Stimulated activated CD4-positive, alpha-beta T cell treated with anti-CD3 and anti-CD28 coated beads, Interleukin-1b, Interleukin-23, amount 100 ng/mL, for 48 hours (primary cell): ENCODE data around the gene IKBIP.
"Not testable (repeated sequence)": the region's sequence is repeated elsewhere in the genome, so short reads cannot be mapped to it uniquely, and the experiment has no call there.

Experiments
- DNase-seq: peaks from one replicate; pipeline ENCODE4 v3.0.0-alpha.2; 2020

Gene IKBIP

GRCh38 chr12:98635657-98636323, 8.8 kb downstream of the IKBIP start:
- no peak for DNase-seq

- DNase-seq = no peak
Observed at GRCh38 chr12:98618952-98619351, 25.6 kb downstream of the IKBIP start.

- DNase-seq = no peak
Observed at GRCh38 chr12:98612696-98613334, 31.8 kb downstream of the IKBIP start.

GRCh38 chr12:98610596-98610995, 34.0 kb downstream of the IKBIP start:
- no peak for DNase-seq

- DNase-seq = no peak
Observed at GRCh38 chr12:98606359-98606988, 38.1 kb downstream of the IKBIP start.

GRCh38 chr12:98601924-98602323, 42.7 kb downstream of the IKBIP start:
- no peak for DNase-seq

GRCh38 chr12:98597313-98597712, 47.3 kb downstream of the IKBIP start:
- DNase-seq = not testable (repeated sequence)

- DNase-seq = peak; percentile 26
Observed at GRCh38 chr12:98595243-98595988, 49.2 kb downstream of the IKBIP start.

GRCh38 chr12:98594050-98594835, 50.3 kb downstream of the IKBIP start:
- peak; percentile 28 for DNase-seq

GRCh38 chr12:98593351-98594049, 51.1 kb downstream of the IKBIP start, which contains the start of gene SLC25A3:
SLC25A3 (plus strand) TSS chr12:98593686; CDS start chr12:98593979, 293 bp downstream.
- DNase-seq = peak; percentile 94

- DNase-seq = no peak
Observed at GRCh38 chr12:98592825-98593322, 51.7 kb downstream of the IKBIP start.

- no peak for DNase-seq
Observed at GRCh38 chr12:98591209-98591608, 53.4 kb downstream of the IKBIP start.

GRCh38 chr12:98587084-98587483, 57.5 kb downstream of the IKBIP start:
- DNase-seq = no peak

- no peak for DNase-seq
Observed at GRCh38 chr12:98582093-98582492, 62.5 kb downstream of the IKBIP start.

- no peak for DNase-seq
Observed at GRCh38 chr12:98581101-98581500, 63.5 kb downstream of the IKBIP start.

- DNase-seq = no peak
Observed at GRCh38 chr12:98580695-98581094, 63.9 kb downstream of the IKBIP start.

GRCh38 chr12:98579835-98580234, 64.8 kb downstream of the IKBIP start:
- DNase-seq = no peak

GRCh38 chr12:98579347-98579746, 65.2 kb downstream of the IKBIP start:
- no peak for DNase-seq

GRCh38 chr12:98578821-98579220, 65.8 kb downstream of the IKBIP start:
- no peak for DNase-seq

GRCh38 chr12:98578392-98578791, 66.2 kb downstream of the IKBIP start:
- no peak for DNase-seq

- not testable (repeated sequence) for DNase-seq
Observed at GRCh38 chr12:98576795-98577194, 67.8 kb downstream of the IKBIP start.

GRCh38 chr12:98575013-98575412, 69.6 kb downstream of the IKBIP start:
- DNase-seq = no peak
